Measurements from ENCODE around the gene C5orf52.
"Not testable (repeated sequence)": the region's sequence is repeated elsewhere in the genome, so short reads cannot be mapped to it uniquely, and the experiment has no call there.

DNA sequence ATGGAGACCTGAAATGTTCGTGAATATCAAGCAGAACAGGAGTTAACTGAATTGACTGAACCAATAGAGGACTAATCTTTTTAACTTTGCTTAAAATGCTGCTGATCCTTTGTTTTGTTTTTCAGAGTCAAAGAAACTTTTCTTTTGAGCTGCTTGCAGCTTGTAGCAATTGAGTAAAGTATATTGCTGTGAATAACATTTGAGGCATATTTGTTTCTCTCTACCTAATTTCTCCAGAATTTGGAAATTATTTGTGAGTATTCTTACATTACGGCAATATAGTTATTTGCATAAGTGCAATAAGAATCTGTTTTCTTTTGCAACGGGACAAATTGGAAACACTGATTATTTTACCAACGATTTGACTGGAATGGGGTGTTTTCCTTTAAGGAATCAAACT, 27.3 kb downstream of the C5orf52 start:
- TF ChIP-seq, protein P1, sequence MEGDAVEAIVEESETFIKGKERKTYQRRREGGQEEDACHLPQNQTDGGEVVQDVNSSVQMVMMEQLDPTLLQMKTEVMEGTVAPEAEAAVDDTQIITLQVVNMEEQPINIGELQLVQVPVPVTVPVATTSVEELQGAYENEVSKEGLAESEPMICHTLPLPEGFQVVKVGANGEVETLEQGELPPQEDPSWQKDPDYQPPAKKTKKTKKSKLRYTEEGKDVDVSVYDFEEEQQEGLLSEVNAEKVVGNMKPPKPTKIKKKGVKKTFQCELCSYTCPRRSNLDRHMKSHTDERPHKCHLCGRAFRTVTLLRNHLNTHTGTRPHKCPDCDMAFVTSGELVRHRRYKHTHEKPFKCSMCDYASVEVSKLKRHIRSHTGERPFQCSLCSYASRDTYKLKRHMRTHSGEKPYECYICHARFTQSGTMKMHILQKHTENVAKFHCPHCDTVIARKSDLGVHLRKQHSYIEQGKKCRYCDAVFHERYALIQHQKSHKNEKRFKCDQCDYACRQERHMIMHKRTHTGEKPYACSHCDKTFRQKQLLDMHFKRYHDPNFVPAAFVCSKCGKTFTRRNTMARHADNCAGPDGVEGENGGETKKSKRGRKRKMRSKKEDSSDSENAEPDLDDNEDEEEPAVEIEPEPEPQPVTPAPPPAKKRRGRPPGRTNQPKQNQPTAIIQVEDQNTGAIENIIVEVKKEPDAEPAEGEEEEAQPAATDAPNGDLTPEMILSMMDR (IDR thresholded peaks at IDR 0.05), result not testable (repeated sequence)
- not testable (repeated sequence) for TF ChIP-seq POLR2A (IDR thresholded peaks at IDR 0.05)

All from right lobe of liver (tissue), 4 donors.